Measurements from ENCODE around the gene PDCD6IP. TPM values are rescaled to one million over a fixed set of nuclear protein-coding genes. Genes with fewer than 3 reads are reported as not detected.
A peak's percentile ranks its signal among the peaks of the same experiment; 100 is the strongest.

Gene PDCD6IP
- total and polyA plus RNA-seq, 3 donors from 2014 or later: 160 to 378 (median 305) TPM

- no peak for DNase-seq
- no peak for TF ChIP-seq CTCF (IDR thresholded peaks at IDR 0.05)
- no peak for TF ChIP-seq POLR2A (IDR thresholded peaks at IDR 0.05)
- intact Hi-C loops (cut with DNase I; ENCODE audit: low total_unique reads): no loop called here
- WGBS, 2 donors: 61 to 66% methylated on average over 12 of the region's 12 CpGs
- Histone ChIP-seq H3K36me3 (ENCODE audit: low read depth, missing control alignments) (no peaks in the 10 kb centered on the region), H3K4me3 (no peak overlapping the region), H3K27me3 (no peaks in the 10 kb centered on the region), H3K27ac (no peak overlapping the region), H3K9me3 (no peaks in the 10 kb centered on the region), H3K4me1 (no peaks in the 10 kb centered on the region)
Observed at GRCh38 chr3:33914731-33915379, 116.4 kb downstream of the PDCD6IP start.

GRCh38 chr3:33915796-33916546 lies 117.5 kb downstream of the PDCD6IP start:
- Histone ChIP-seq H3K27ac (no peak overlapping the region), H3K36me3 (ENCODE audit: low read depth, missing control alignments) (no peaks in the 10 kb centered on the region), H3K27me3 (no peaks in the 10 kb centered on the region), H3K9me3 (no peaks in the 10 kb centered on the region), H3K4me1 (no peaks in the 10 kb centered on the region), H3K4me3 (no peak overlapping the region)
- TF ChIP-seq POLR2A (IDR thresholded peaks at IDR 0.05) (no peak), CTCF (IDR thresholded peaks at IDR 0.05) (no peak)
- intact Hi-C loops (cut with DNase I; ENCODE audit: low total_unique reads): no loop called here
- WGBS, 2 donors: 57 to 62% methylated on average over 9 of the region's 9 CpGs
- DNase-seq: peak; percentile 26

- TF ChIP-seq POLR2A (IDR thresholded peaks at IDR 0.05) (no peak), CTCF (IDR thresholded peaks at IDR 0.05) (no peak)
- intact Hi-C loops (cut with DNase I; ENCODE audit: low total_unique reads): no loop called here
- H3K4me1 ChIP-seq: no peaks in the 10 kb centered on the region
- H3K9me3 ChIP-seq: no peaks in the 10 kb centered on the region
- H3K36me3 ChIP-seq (ENCODE audit: low read depth, missing control alignments): no peaks in the 10 kb centered on the region
- H3K27me3 ChIP-seq: no peaks in the 10 kb centered on the region
- no peak overlapping the region for H3K27ac ChIP-seq
- H3K4me3 ChIP-seq: no peak overlapping the region
- DNase-seq: no peak
- 80 to 82% methylated on average over 4 of the region's 4 CpGs for WGBS, 2 donors
Observed at GRCh38 chr3:33918126-33918756, 119.8 kb downstream of the PDCD6IP start.

Other genes starting within 250 kb of the PDCD6IP start
- 10 to 100 TPM; 68.4 to 72.1 TPM for gene CLASP2, start 80.4 kb upstream of the PDCD6IP start, total RNA-seq
- gene CLASP2, start 80.4 kb upstream of the PDCD6IP start, polyA plus RNA-seq (ENCODE audit: insufficient read depth, low read depth, low replicate concordance): 21.5 TPM

Measured in testis (tissue), 3 donors.